HG02870 (cell line): ENCODE measurements around the gene ETFA.

Source experiments
- ATAC-seq: cut with Tn5 transposase; IDR thresholded peaks from one replicate; pipeline ENCODE4 v1.9.1; 2021; ENCODE audit warnings: mild to moderate bottlenecking, moderate library complexity; ENCODE audit not compliant: unreplicated experiment

Gene ETFA

GRCh38 chr15:76340803-76341365 lies 29.6 kb upstream of the ETFA start:
- ATAC-seq = no peak

- no peak for ATAC-seq
Measured at GRCh38 chr15:76340198-76340802, 29.0 kb upstream of the ETFA start.

- no peak for ATAC-seq
Measured at GRCh38 chr15:76339305-76340197, 28.3 kb upstream of the ETFA start.

- ATAC-seq = no peak
Measured at GRCh38 chr15:76338486-76339304, 27.4 kb upstream of the ETFA start.

- no peak for ATAC-seq
Measured at GRCh38 chr15:76337696-76338485, 26.6 kb upstream of the ETFA start.

- ATAC-seq = no peak
Measured at GRCh38 chr15:76337059-76337695, 25.9 kb upstream of the ETFA start.

GRCh38 chr15:76336254-76337058 lies 25.2 kb upstream of the ETFA start, which contains the start of gene ISL2:
Gene ISL2 (plus strand): TSS chr15:76336773. CDS start chr15:76336884, 111 bp downstream.
- ATAC-seq = peak; percentile 60

GRCh38 chr15:76335307-76336253 lies 24.3 kb upstream of the ETFA start:
- ATAC-seq = no peak

- no peak for ATAC-seq
Measured at GRCh38 chr15:76334438-76335306, 23.4 kb upstream of the ETFA start.

GRCh38 chr15:76333720-76334437 lies 22.6 kb upstream of the ETFA start:
- ATAC-seq = no peak

- no peak for ATAC-seq
Measured at GRCh38 chr15:76333309-76333708, 22.0 kb upstream of the ETFA start.

- no peak for ATAC-seq
Measured at GRCh38 chr15:76332796-76333195, 21.5 kb upstream of the ETFA start.

- no peak for ATAC-seq
Measured at GRCh38 chr15:76330080-76330680, 18.9 kb upstream of the ETFA start.

GRCh38 chr15:76328958-76329357 lies 17.7 kb upstream of the ETFA start:
- ATAC-seq = no peak

- ATAC-seq = no peak
Measured at GRCh38 chr15:76328106-76328696, 16.9 kb upstream of the ETFA start.
